Motor neuron (in vitro differentiated cells): ENCODE measurements around the gene CLEC3B. TPM values are rescaled to one million over a fixed set of nuclear protein-coding genes. Genes with fewer than 3 reads are reported as not detected.
A peak's percentile ranks its signal among the peaks of the same experiment; 100 is the strongest.

Source experiments
- ATAC-seq, 8 experiments: fragments of 200-7000 bp; cut with Tn5 transposase; replicated peaks in 6 of 8; 2 replicates each; pipeline ENCODE4 v1.8.0; 2021; ENCODE audit warnings: mild to moderate bottlenecking in 8 of 8, moderate library complexity in 8 of 8
- H3K27ac ChIP-seq, 2 donors: fragments of 250-450 bp; sonication (Bioruptor Pico); 2 replicates each; pipeline ENCODE4 v1.9.0; 2021; ENCODE audit warnings: antibody characterized with exemption in 2 of 2, mild to moderate bottlenecking in 2 of 2, moderate library complexity in 1 of 2
- H3K4me1 ChIP-seq, 2 donors: fragments of 250-450 bp; sonication (Bioruptor Pico); replicated peaks in 1 of 2; 2 replicates each; pipeline ENCODE4 v1.6.1; 2021; ENCODE audit warnings: antibody characterized with exemption in 2 of 2, mild to moderate bottlenecking in 2 of 2, moderate library complexity in 1 of 2
- H3K4me3 ChIP-seq, 5 donors: fragments of 250-450 bp; sonication (Bioruptor Pico); 2 replicates each; pipeline ENCODE4 v1.9.0; 2021; ENCODE audit warnings: antibody characterized with exemption in 5 of 5, mild to moderate bottlenecking in 5 of 5, moderate library complexity in 4 of 5
- WGBS, 10 experiments: fragments of 450-650 bp; shearing (Covaris generic); methylation state at CpG; one replicate each; pipeline ENCODE4 v1.0.0; 2022; 5-methylcytosine and 5-hydroxymethylcytosine counted together
- in situ Hi-C, 9 experiments: fragments of 400-800 bp; cut with MboI; loops; one replicate each; pipeline ENCODE4 v1.15.0; 2021; ENCODE audit warnings: low sequenced_read_pairs in 9 of 9, low pct_unique_long_range_greater_than_20kb in 2 of 9; ENCODE audit not compliant: unreplicated experiment in 9 of 9
- total RNA-seq, 8 experiments: library from RNA; unstranded; fragments of 300-600 nt; gene quantifications; 2 replicates each; pipeline versions ENCODE4 v1.2.3 to v1.2.4, GENCODE V29; 2022

CLEC3B gene
- total RNA-seq, 8 experiments from 2014 or later, result 0.33 to 107 (median 1.2) TPM; not detected in 2

DNA sequence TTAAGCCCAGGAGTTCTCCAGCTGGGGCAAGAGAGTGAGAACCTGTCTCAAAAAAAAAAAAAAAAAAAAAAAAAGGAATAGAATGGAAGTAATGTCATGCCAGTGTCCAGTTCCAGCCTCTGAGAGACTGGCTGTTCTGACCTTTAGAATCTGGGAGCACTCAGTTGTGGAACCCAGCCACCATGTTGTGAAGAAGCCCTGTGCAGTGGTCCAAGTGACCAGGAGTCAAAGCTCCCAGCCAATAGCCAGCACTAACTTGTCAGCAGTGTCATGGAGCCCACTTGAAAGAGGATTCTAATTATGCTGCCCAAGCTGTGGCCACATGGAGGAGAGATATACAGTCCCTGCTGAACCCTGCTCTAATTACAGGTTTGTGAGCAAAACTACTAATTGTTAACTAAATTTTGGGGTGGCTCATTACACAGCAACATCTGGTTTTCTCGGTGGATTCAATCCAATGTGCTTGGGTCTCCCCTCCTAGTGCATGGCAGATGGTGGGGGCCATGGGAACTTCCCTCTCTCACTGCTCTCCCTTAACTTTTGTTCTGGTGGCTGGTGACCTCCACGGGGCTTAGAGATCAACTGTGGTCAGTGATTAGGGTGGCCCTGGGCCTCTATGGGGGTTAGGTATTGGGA, 55.5 kb downstream of the CLEC3B start:
- Histone ChIP-seq H3K4me1 (no peaks in the 10 kb centered on the region), H3K4me3 (no peak overlapping the region), H3K27ac (no peak overlapping the region)
- 0 to 100% (median 86%) methylated on average over 1 to 2 of the region's 2 CpGs; no CpG with 5 or more reads in 5 of the 10 experiments for WGBS, 10 experiments
- no peak for ATAC-seq
- in situ Hi-C loops, result no loop called here

DNA sequence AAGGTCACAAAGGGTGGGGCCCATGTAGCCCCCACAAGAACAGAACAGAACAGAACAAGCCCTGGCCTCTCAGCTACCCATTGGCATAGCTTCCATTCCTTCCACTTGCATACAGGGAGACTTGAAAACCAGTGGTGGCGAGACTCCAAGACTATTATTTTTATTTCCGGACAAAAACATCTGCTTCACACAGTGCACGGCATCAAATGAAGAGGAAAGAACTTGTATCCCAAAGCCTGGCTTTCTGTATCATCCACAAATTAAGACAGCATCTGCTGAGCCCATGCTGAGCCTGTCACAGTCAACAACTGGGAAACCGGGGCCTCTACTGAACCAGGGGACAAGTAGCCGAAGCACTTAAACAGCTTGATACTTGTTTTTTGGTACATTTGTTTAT, 56.0 kb downstream of the CLEC3B start:
- WGBS, 10 experiments, result 42 to 100% (median 84%) methylated on average over 1 to 5 of the region's 5 CpGs; no CpG with 5 or more reads in 2 of the 10 experiments
- ATAC-seq, result no peak

DNA sequence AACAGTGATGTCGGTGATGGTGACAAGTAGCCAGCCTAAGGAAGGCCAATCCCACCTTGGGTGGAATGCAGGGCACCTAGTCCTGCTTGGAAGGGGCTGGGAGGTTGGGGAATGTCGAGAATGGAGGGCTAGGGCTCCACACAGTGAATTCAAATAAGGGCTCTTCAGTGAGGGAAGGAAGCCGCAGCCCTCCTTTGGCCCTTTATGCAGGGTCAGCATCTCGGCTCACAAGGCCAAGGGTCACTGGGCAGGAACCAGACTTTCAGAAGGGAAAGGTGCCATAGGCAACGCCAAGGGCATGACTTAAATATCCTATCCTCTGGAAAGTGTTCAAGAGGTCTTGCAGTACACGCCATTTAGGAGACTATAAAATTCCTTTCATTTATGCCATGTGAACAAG, 56.9 kb downstream of the CLEC3B start:
- no peaks in the 10 kb centered on the region for H3K4me1 ChIP-seq
- H3K4me3 ChIP-seq, result no peak overlapping the region
- WGBS, 10 experiments, result 40 to 100% (median 77%) methylated on average over 1 to 5 of the region's 6 CpGs; no CpG with 5 or more reads in 2 of the 10 experiments
- in situ Hi-C loops, result no loop called here
- ATAC-seq, result no peak
- H3K27ac ChIP-seq, result no peak overlapping the region

More for the DNA sequence above, 56.0 kb downstream of the CLEC3B start:
- H3K27ac ChIP-seq, result no peak overlapping the region
- in situ Hi-C loops, result no loop called here
- no peaks in the 10 kb centered on the region for H3K4me1 ChIP-seq
- H3K4me3 ChIP-seq, result no peak overlapping the region

DNA sequence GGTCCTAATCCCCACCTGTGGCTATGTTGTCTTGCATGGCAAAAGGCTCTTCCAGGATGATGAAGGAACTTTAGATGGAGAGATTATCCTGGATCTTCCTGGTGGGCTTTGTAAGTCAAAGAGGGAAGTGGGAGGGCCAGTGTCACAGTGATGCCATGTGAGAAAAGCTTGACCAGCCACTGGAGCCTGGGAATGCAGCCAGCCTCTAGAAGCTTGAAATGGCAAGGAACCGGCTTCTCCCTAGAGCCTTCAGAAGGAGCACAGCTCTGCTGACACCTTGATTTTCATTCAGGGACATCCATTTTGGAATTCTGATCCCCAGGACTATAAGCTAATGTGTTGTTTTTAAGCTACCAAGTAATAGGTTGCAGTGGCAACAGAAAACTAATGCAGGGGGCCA, 58.3 kb downstream of the CLEC3B start:
- no peaks in the 10 kb centered on the region for H3K4me1 ChIP-seq
- H3K4me3 ChIP-seq, result no peak overlapping the region
- in situ Hi-C loops, result no loop called here
- no peak overlapping the region for H3K27ac ChIP-seq
- WGBS, 10 experiments, result 60 to 100% (median 86%) methylated on average over 1 of the region's 1 CpG; no CpG with 5 or more reads in 5 of the 10 experiments
- ATAC-seq, result no peak

DNA sequence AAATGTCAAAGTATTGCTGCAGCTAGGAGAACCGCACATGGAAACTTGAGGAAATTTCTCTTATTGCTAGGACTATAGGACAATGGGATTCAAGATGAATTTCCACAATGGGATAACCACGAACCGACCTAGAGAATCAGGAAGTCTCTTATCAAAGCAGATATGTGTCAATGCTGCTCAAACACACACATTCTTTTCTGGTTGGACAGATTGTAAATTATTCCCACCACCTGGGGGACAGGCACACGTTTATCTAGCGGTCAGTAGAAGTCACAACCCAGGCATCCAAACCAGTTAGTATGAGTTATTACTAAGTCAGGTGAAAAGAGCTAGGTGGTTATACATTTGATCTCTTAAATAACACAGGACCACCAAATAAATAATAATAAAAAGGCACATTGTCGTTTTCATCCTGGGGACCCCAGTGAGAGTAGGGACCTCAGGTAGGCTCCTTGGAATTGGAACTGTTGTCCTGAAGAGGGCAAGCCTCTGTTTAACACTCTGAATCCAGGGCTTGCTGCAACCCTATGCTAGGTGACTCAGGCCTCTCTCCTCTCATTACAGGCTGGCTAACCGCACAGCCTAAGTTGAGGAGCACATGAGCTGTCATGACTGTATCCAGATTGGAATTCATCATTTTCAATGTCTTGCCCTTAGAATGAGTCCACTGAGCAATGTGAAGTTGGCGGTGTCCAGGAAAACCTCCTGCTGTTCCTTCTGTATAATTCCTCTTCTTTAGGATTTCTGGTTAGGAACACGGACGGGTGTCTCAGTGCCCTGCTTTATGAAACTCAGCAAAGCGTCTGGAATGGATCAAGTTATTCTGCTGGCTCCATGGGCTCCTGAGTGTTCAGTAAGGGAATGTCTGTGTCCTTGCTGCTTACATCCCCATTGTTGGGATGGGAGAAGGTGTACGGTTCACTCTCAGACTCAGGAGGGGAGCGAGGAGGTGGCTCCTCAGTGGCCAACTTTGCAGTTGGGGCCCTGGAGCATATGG, 59.0 kb downstream of the CLEC3B start:
- peak in 3 of 8 experiments; percentile 70 to 100 (median 93) for ATAC-seq
- 35 to 100% (median 82%) methylated on average over 1 to 8 of the region's 13 CpGs for WGBS, 10 experiments
- Histone ChIP-seq H3K27ac (no peak overlapping the region), H3K4me1 (no peaks in the 10 kb centered on the region), H3K4me3 (no peak overlapping the region)
- in situ Hi-C loops, result no loop called here

Other genes with a start within 250 kb of the CLEC3B start
- gene TMEM42, start 164.4 kb upstream of the CLEC3B start, total RNA-seq, result 10 to 100 TPM; 12.0 to 29.1 (median 19.8) TPM
- gene TGM4, start 151.7 kb upstream of the CLEC3B start, total RNA-seq, result 1 to 10 TPM in 1 of 8 experiments, under 1 TPM in 7; 0.14 to 2.1 (median 0.37) TPM
- 10 to 100 TPM; 23.3 to 56.6 (median 40.1) TPM for gene ZDHHC3, start 50.1 kb upstream of the CLEC3B start, total RNA-seq
- 10 to 100 TPM; 45.1 to 92.9 (median 50.6) TPM for gene EXOSC7, start 50.1 kb upstream of the CLEC3B start, total RNA-seq
- gene CDCP1, start 120.1 kb downstream of the CLEC3B start, total RNA-seq, result under 1 TPM; under 0.01 to 0.51 (median 0.23) TPM
- gene TMEM158, start 200.0 kb downstream of the CLEC3B start, total RNA-seq, result 10 to 100 TPM in 2 of 8 experiments, 1 to 10 TPM in 5, under 1 TPM in 1; 0.45 to 12.9 (median 4.5) TPM